Keratinocyte (primary cell): Measurements from ENCODE around the gene KCNQ2. TPM values are rescaled to one million over a fixed set of nuclear protein-coding genes. Genes with fewer than 3 reads are reported as not detected.

Experiments used
- DNase-seq: peaks from one replicate; pipeline ENCODE4 v3.0.0-alpha.2; 2011; ENCODE audit warnings: low read depth, missing footprints, low spot score
- FAIRE-seq: peaks from 2 replicates; lab custom pipeline; 2011; peaks lifted over from hg19 to GRCh38; lab: Jason Lieb, UNC
- H2AFZ ChIP-seq: 2 replicates; pipeline ENCODE4 v1.6.0; 2012; ENCODE audit warnings: low read length, control low read depth, inconsistent platforms; ENCODE audit not compliant: control insufficient read depth
- H3K27ac ChIP-seq: 2 replicates; pipeline ENCODE4 v1.5.1; 2011; ENCODE audit warnings: low read length; ENCODE audit not compliant: control insufficient read depth, insufficient read depth
- H3K27me3 ChIP-seq: 3 replicates; pipeline ENCODE4 v1.6.0; 2011; ENCODE audit warnings: low read length; ENCODE audit not compliant: control insufficient read depth, insufficient read depth; ENCODE audit errors: extremely low read depth
- H3K36me3 ChIP-seq, 2 experiments: 2 replicates in 1 of 2; 3 replicates in 1 of 2; pipeline ENCODE4 v1.5.1; 2011; ENCODE audit warnings: low read length in 2 of 2, mild to moderate bottlenecking in 1 of 2; ENCODE audit not compliant: control insufficient read depth in 2 of 2, insufficient read depth in 2 of 2; ENCODE audit errors: extremely low read depth in 1 of 2
- H3K4me1 ChIP-seq: 3 replicates; pipeline ENCODE4 v1.5.1; 2011; ENCODE audit warnings: low read length; ENCODE audit not compliant: control insufficient read depth, insufficient read depth; ENCODE audit errors: extremely low read depth
- H3K4me2 ChIP-seq: 3 replicates; pipeline ENCODE4 v1.6.0; 2011; ENCODE audit warnings: low read depth, low read length; ENCODE audit not compliant: control insufficient read depth, insufficient read depth; ENCODE audit errors: extremely low read depth
- H3K4me3 ChIP-seq, 3 experiments: fragments of 200-600 bp in 1 of 3; sonication (generic) in 1 of 3; 2 replicates in 2 of 3; 3 replicates in 1 of 3; pipeline ENCODE4 v1.5.1; 2011 to 2016; ENCODE audit warnings: low read length in 3 of 3, mild to moderate bottlenecking in 3 of 3, control low read depth in 2 of 3, inconsistent platforms in 1 of 3, low read depth in 1 of 3, mixed read lengths in 1 of 3, mixed run types in 1 of 3, moderate library complexity in 1 of 3; ENCODE audit not compliant: control insufficient read depth in 2 of 3, insufficient read depth in 2 of 3; ENCODE audit errors: extremely low read depth in 1 of 3
- H3K79me2 ChIP-seq: 2 replicates; pipeline ENCODE4 v1.6.0; 2012; ENCODE audit warnings: low read length; ENCODE audit not compliant: control insufficient read depth, insufficient read depth
- H3K9ac ChIP-seq: 3 replicates; pipeline ENCODE4 v1.6.0; 2011; ENCODE audit warnings: low read length; ENCODE audit not compliant: control insufficient read depth, insufficient read depth; ENCODE audit errors: extremely low read depth
- H3K9me1 ChIP-seq: 3 replicates; pipeline ENCODE4 v1.6.0; 2011; ENCODE audit warnings: low read length; ENCODE audit not compliant: control insufficient read depth, insufficient read depth; ENCODE audit errors: extremely low read depth
- H3K9me3 ChIP-seq: 2 replicates; pipeline ENCODE4 v1.5.1; 2012; ENCODE audit warnings: low read depth, low read length; ENCODE audit not compliant: control insufficient read depth
- H4K20me1 ChIP-seq: 3 replicates; pipeline ENCODE4 v1.6.0; 2011; ENCODE audit warnings: low read length; ENCODE audit not compliant: control insufficient read depth, insufficient read depth; ENCODE audit errors: extremely low read depth
- EZH2 ChIP-seq: IDR thresholded peaks from one replicate; pipeline ENCODE4 v1.6.1; 2012; ENCODE audit warnings: inconsistent platforms, mild to moderate bottlenecking, low read length, moderate library complexity
- dilution Hi-C: fragments of 300-500 bp; cut with MboI; formaldehyde crosslinking; loops from one replicate; pipeline ENCODE4 v1.7.0; 2020; ENCODE audit warnings: low sequenced_read_pairs; ENCODE audit not compliant: extremely low pct_ligation_motif_present
- polyA plus RNA-seq, 5 experiments: library from polyadenylated mRNA; depleted of rRNA in 3 of 5; stranded (reverse) in 3 of 5; stranded (forward) in 1 of 5; unstranded in 1 of 5; fragments of >200 nt; gene quantifications; 1 replicate in 1 of 5; 2 replicates in 3 of 5; 3 replicates in 1 of 5; pipeline versions ENCODE4 v1.2.1 to v1.2.3, GENCODE V29; 2011 to 2012; ENCODE audit warnings: missing spikeins in 2 of 5, low read depth in 1 of 5, low replicate concordance in 1 of 5
- TF ChIP-seq, protein P1 (sequence below), 3 experiments: IDR thresholded peaks in 1 of 3; conservative IDR thresholded peaks in 1 of 3; optimal IDR thresholded peaks in 1 of 3; 2 replicates in 2 of 3; 3 replicates in 1 of 3; pipeline versions ENCODE3 to v1.5.1; 2011; ENCODE audit warnings: low read length in 3 of 3, mild to moderate bottlenecking in 3 of 3, moderate library complexity in 2 of 3, control low read depth in 1 of 3, inconsistent platforms in 1 of 3; ENCODE audit not compliant: insufficient read depth in 2 of 3; ENCODE audit errors: extremely low read depth in 1 of 3

The KCNQ2 gene
- polyA plus RNA-seq, 1 donor (not counting 4 experiments of a cell fraction or from before 2014, with no cell fraction given): not detected

DNA sequence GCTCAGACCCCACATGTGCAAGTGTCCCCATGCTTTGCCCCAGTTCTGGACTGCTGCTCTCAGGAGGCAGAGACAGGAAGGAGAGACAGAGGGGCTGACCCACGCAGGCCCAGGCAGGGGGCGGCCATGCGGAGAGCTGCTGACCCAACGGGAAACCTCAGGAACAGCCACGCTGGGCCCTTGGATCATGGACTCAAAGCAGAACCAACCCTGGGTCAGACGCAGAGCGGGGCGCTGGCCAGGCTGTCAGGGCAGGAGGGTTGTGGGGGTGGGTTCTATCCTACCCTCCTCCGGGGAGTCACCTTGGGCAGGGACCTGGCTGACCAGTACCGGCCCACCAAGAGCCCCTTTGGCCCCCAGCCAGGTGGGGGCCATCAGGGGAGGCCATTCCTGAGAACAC is 2.0 kb downstream of the KCNQ2 start:
- H3K9ac ChIP-seq: no peak overlapping the region
- no peaks in the 10 kb centered on the region for H3K4me1 ChIP-seq
- H3K9me1 ChIP-seq: no peaks in the 10 kb centered on the region
- H3K36me3 ChIP-seq: no peaks in the 10 kb centered on the region
- H3K79me2 ChIP-seq: no peaks in the 10 kb centered on the region
- H2AFZ ChIP-seq: no peak overlapping the region
- H3K9me3 ChIP-seq: no peaks in the 10 kb centered on the region
- no peak overlapping the region for H3K4me3 ChIP-seq
- FAIRE-seq (no peak), DNase-seq (no peak)
- TF ChIP-seq, protein P1, sequence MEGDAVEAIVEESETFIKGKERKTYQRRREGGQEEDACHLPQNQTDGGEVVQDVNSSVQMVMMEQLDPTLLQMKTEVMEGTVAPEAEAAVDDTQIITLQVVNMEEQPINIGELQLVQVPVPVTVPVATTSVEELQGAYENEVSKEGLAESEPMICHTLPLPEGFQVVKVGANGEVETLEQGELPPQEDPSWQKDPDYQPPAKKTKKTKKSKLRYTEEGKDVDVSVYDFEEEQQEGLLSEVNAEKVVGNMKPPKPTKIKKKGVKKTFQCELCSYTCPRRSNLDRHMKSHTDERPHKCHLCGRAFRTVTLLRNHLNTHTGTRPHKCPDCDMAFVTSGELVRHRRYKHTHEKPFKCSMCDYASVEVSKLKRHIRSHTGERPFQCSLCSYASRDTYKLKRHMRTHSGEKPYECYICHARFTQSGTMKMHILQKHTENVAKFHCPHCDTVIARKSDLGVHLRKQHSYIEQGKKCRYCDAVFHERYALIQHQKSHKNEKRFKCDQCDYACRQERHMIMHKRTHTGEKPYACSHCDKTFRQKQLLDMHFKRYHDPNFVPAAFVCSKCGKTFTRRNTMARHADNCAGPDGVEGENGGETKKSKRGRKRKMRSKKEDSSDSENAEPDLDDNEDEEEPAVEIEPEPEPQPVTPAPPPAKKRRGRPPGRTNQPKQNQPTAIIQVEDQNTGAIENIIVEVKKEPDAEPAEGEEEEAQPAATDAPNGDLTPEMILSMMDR (optimal IDR thresholded peaks at IDR 0.05 in 1 of 3, IDR thresholded peaks at IDR 0.05 in 1 of 3, conservative IDR thresholded peaks at IDR 0.05 in 1 of 3; ENCODE audit: extremely low read depth in 1 of 3, insufficient read depth in 2 of 3, low read length in 3 of 3): no peak
- no peak for TF ChIP-seq EZH2
- dilution Hi-C loops: no loop called here
- no peak overlapping the region for H3K4me2 ChIP-seq
- no peaks in the 10 kb centered on the region for H4K20me1 ChIP-seq
- no peak overlapping the region for H3K27ac ChIP-seq
- peaks cover 81% of the 10 kb centered on the region for H3K27me3 ChIP-seq

DNA sequence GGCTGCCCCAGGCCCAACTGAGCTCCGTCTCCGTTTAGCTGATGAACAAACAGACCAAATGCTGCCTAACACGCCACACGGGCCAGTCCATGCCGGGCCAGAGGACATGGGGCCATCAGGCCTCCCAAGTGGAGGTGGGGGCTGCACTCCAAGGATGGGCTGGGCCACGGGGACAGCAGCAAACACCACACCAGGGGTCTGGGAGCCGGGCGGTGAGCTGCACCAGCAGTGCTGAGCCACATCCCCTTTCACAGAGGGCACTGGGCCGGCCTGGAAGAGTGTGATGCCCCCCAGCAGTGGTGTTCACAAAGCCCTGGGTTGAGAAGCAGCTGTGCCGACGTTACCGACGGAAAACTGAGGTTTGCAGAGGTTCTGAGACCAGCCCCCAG is 2.7 kb downstream of the KCNQ2 start:
- Histone ChIP-seq H3K4me2 (no peak overlapping the region), H3K27ac (no peak overlapping the region), H3K36me3 (no peaks in the 10 kb centered on the region), H3K79me2 (no peaks in the 10 kb centered on the region), H3K4me1 (no peaks in the 10 kb centered on the region), H3K9ac (no peak overlapping the region), H4K20me1 (no peaks in the 10 kb centered on the region), H3K27me3 (peaks cover 81% of the 10 kb centered on the region), H3K4me3 (no peak overlapping the region), H3K9me3 (no peaks in the 10 kb centered on the region), H2AFZ (no peak overlapping the region), H3K9me1 (no peaks in the 10 kb centered on the region)
- TF ChIP-seq, protein P1 (optimal IDR thresholded peaks at IDR 0.05 in 1 of 3, IDR thresholded peaks at IDR 0.05 in 1 of 3, conservative IDR thresholded peaks at IDR 0.05 in 1 of 3; ENCODE audit: extremely low read depth in 1 of 3, insufficient read depth in 2 of 3, low read length in 3 of 3): no peak
- no peak for TF ChIP-seq EZH2
- dilution Hi-C loops: no loop called here
- no peak for FAIRE-seq
- no peak for DNase-seq
